Cerebellar cortex (tissue), 1 donor: Measurements from ENCODE around the gene IFITM1.
"Not testable (repeated sequence)": the region's sequence is repeated elsewhere in the genome, so short reads cannot be mapped to it uniquely, and the experiment has no call there.

ENCODE experiments used
- DNase-seq: peaks from one replicate; pipeline ENCODE4 v3.0.0-alpha.2; 2015; ENCODE audit warnings: low spot score

IFITM1 gene

GRCh38 chr11:293852-294661 lies 19.8 kb upstream of the IFITM1 start:
- DNase-seq = no peak

- DNase-seq = no peak
Measured at GRCh38 chr11:294780-295179, 19.1 kb upstream of the IFITM1 start.

GRCh38 chr11:295351-296170 lies 18.3 kb upstream of the IFITM1 start:
- no peak for DNase-seq

- DNase-seq = no peak
Measured at GRCh38 chr11:296171-297050, 17.4 kb upstream of the IFITM1 start.

GRCh38 chr11:297051-297585 lies 16.7 kb upstream of the IFITM1 start:
- no peak for DNase-seq

- DNase-seq = no peak
Measured at GRCh38 chr11:297586-298405, 16.0 kb upstream of the IFITM1 start.

- no peak for DNase-seq
Measured at GRCh38 chr11:298406-299065, 15.3 kb upstream of the IFITM1 start.

GRCh38 chr11:299081-299891 lies 14.6 kb upstream of the IFITM1 start, which contains the start of gene IFITM5:
IFITM5 (minus strand) TSS chr11:299526; CDS start chr11:299490, 36 bp downstream.
- DNase-seq = no peak

GRCh38 chr11:299951-300735 lies 13.7 kb upstream of the IFITM1 start:
- DNase-seq = no peak

GRCh38 chr11:303363-303762 lies 10.5 kb upstream of the IFITM1 start:
- no peak for DNase-seq

GRCh38 chr11:304061-304506 lies 9.8 kb upstream of the IFITM1 start:
- DNase-seq = no peak

- peak; percentile 73 for DNase-seq
Measured at GRCh38 chr11:304915-305843, 8.7 kb upstream of the IFITM1 start.

GRCh38 chr11:305844-306211 lies 8.0 kb upstream of the IFITM1 start:
- no peak for DNase-seq

- DNase-seq = no peak
Measured at GRCh38 chr11:306645-307371, 7.0 kb upstream of the IFITM1 start.

- not testable (repeated sequence) for DNase-seq
Measured at GRCh38 chr11:307766-308708, 5.8 kb upstream of the IFITM1 start, which contains the start of gene IFITM2. IFITM2 (plus strand) TSS chr11:307816; CDS start chr11:308193, 377 bp downstream.
